ENCODE data around the gene TGFB2. TPM values are rescaled to one million over a fixed set of nuclear protein-coding genes. Genes with fewer than 3 reads are reported as not detected.

Gene TGFB2
- total RNA-seq, 1 experiment from 2014 or later, result not detected

DNA sequence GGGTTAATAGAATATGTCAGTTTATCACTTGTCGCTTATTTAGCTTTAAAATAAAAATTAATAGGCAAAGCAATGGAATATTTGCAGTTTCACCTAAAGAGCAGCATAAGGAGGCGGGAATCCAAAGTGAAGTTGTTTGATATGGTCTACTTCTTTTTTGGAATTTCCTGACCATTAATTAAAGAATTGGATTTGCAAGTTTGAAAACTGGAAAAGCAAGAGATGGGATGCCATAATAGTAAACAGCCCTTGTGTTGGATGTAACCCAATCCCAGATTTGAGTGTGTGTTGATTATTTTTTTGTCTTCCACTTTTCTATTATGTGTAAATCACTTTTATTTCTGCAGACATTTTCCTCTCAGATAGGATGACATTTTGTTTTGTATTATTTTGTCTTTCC is 98.1 kb downstream of the TGFB2 start:
- Histone ChIP-seq H2BK5ac (ENCODE audit: insufficient read length, low read length) (no peak overlapping the region), H3K27ac (ENCODE audit: insufficient read length, low read depth, low read length) (no peak overlapping the region), H3K4me1 (ENCODE audit: insufficient read depth, low read length) (no peaks in the 10 kb centered on the region), H4K20me1 (ENCODE audit: control insufficient read depth, insufficient read depth, insufficient read length) (no peaks in the 10 kb centered on the region), H3K79me1 (ENCODE audit: insufficient read depth, low read depth, low read length, poor library complexity, severe bottlenecking) (no peaks in the 10 kb centered on the region), H3K4me2 (ENCODE audit: insufficient read depth, insufficient read length, low read length) (no peak overlapping the region), H2BK120ac (ENCODE audit: low read depth, low read length, poor library complexity, severe bottlenecking) (no peak overlapping the region), H2BK15ac (ENCODE audit: low read depth, low read length) (no peak overlapping the region), H2AK5ac (ENCODE audit: insufficient read length, low read length) (no peak overlapping the region), H4K5ac (ENCODE audit: insufficient read length, low read depth, low read length) (no peak overlapping the region), H3K4ac (ENCODE audit: low read depth, low read length) (no peak overlapping the region), H3K9me3 (ENCODE audit: control insufficient read depth, low read depth, low read length) (no peaks in the 10 kb centered on the region), H3K23ac (ENCODE audit: insufficient read length, low read depth, low read length) (no peak overlapping the region), H3K14ac (ENCODE audit: insufficient read depth, low read length) (no peak overlapping the region), H3T11ph (ENCODE audit: low read length) (no peak overlapping the region), H2AFZ (ENCODE audit: low read length) (no peak overlapping the region), H3K27me3 (ENCODE audit: insufficient read depth, low read length) (no peaks in the 10 kb centered on the region), H2BK20ac (ENCODE audit: low read depth, low read length, poor library complexity, severe bottlenecking) (no peak overlapping the region), H2BK12ac (ENCODE audit: insufficient read length, low read depth, low read length) (no peak overlapping the region), H3K56ac (ENCODE audit: insufficient read length, low read depth, low read length) (no peak overlapping the region), H4K91ac (ENCODE audit: insufficient read length, low read depth, low read length) (no peak overlapping the region), H3K9ac (ENCODE audit: extremely low read depth, insufficient read length, low read length) (no peak overlapping the region), H3K18ac (ENCODE audit: insufficient read length, low read depth, low read length) (no peak overlapping the region), H3K79me2 (ENCODE audit: insufficient read depth, low read length) (no peaks in the 10 kb centered on the region), H4K8ac (replicated peaks; ENCODE audit: insufficient read length, low read depth, low read length) (no peak overlapping the region), H3K23me2 (ENCODE audit: insufficient read length, low read depth, low read length, poor library complexity, severe bottlenecking) (no peaks in the 10 kb centered on the region)
- H3K4me3 Mint-ChIP-seq, result no peak overlapping the region
- no peak for DNase-seq
- TF ChIP-seq, protein P1, sequence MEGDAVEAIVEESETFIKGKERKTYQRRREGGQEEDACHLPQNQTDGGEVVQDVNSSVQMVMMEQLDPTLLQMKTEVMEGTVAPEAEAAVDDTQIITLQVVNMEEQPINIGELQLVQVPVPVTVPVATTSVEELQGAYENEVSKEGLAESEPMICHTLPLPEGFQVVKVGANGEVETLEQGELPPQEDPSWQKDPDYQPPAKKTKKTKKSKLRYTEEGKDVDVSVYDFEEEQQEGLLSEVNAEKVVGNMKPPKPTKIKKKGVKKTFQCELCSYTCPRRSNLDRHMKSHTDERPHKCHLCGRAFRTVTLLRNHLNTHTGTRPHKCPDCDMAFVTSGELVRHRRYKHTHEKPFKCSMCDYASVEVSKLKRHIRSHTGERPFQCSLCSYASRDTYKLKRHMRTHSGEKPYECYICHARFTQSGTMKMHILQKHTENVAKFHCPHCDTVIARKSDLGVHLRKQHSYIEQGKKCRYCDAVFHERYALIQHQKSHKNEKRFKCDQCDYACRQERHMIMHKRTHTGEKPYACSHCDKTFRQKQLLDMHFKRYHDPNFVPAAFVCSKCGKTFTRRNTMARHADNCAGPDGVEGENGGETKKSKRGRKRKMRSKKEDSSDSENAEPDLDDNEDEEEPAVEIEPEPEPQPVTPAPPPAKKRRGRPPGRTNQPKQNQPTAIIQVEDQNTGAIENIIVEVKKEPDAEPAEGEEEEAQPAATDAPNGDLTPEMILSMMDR (conservative IDR thresholded peaks at IDR 0.05), result no peak
- no CpG with 5 or more reads among the region's 2 CpGs for WGBS (ENCODE audit: extremely low coverage, insufficient read length, low lambda C conversion rate)
- H3K27me3 Mint-ChIP-seq (ENCODE audit: low read depth), result no peaks in the 10 kb centered on the region
- H3K36me3 Mint-ChIP-seq (ENCODE audit: insufficient read depth in 1 of 3, low read depth in 3 of 3), result peaks cover 0 to under 1% (median 0%) of the 10 kb centered on the region in 3 experiments; a peak in 2 of 7 replicates
- H3K4me1 Mint-ChIP-seq, result peaks cover 2 to 5% of the 10 kb centered on the region in 2 experiments; a peak in 1 of 4 replicates
- no peaks in the 10 kb centered on the region; a peak in 2 of 5 replicates for H3K9me3 Mint-ChIP-seq
- no peak overlapping the region for H3K27ac Mint-ChIP-seq
